ENCODE measurements around the gene PHF21A. TPM values are rescaled to one million over a fixed set of nuclear protein-coding genes. Genes with fewer than 3 reads are reported as not detected.

PHF21A gene
- total and polyA plus RNA-seq, 2 of the 13 experiments (the other 11 are each of a cell fraction or from before 2014, with no cell fraction given), result 4.1 to 34.6 TPM

DNA sequence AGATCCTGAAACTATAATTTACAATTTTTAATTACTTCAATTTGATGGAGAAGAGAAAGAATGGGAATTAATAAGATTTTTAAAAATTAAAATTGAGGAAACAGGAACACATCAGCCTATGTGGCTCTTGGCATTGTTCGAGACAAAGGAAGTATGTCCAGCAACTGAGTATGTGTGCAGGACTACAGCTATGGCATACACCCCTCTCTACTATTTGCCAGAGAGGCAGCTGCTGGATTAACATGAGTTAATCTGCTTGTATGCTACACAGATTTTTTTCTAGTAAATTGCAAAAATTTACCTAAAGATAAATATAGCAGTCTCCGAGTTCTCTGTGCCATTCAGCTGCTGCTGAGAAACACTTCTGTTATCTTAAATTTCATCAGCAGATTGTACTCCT lies 70.6 kb downstream of the PHF21A start (continued):
- TF ChIP-seq BCL6 (CRISPR knock-in tag; IDR thresholded peaks at IDR 0.05), result no peak

DNA sequence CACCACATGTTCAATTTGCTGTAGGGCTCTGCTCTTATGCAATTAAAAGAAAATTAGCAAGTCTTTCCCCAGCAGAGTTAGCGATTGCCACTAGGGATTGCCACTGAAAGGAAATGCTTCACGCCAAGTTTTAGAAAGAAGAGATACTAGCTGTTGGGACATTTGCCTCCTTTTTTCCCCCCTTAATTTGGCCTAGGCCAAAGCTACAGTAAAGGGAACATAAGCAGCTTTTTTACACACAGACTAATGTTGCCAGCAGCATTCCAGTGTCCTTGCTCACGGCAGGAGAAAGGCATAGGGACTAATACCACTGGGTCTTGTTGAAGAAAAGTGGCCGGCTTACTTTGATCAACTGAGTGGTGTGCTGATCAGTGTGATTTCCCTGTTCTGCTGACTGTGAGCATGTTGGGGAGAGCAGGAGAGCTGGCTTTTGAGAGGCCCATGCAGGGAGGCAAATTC lies 71.2 kb downstream of the PHF21A start:
- H3K36me3 ChIP-seq (replicated peaks in 1 of 2; ENCODE audit: control insufficient read depth in 1 of 2, insufficient read depth in 2 of 2, low read length in 2 of 2), result no peaks in the 10 kb centered on the region; a peak in 1 of 5 replicates
- H3K4me1 ChIP-seq (ENCODE audit: insufficient read depth, low read length), result peaks cover 10% of the 10 kb centered on the region
- TF ChIP-seq CBX2 (IDR thresholded peaks at IDR 0.05; ENCODE audit: low read depth, low read length), result no peak
- TF ChIP-seq CBX2 (CRISPR knock-in tag; IDR thresholded peaks at IDR 0.05; ENCODE audit: low read depth), result no peak
- TF ChIP-seq GATAD2A (CRISPR knock-in tag; IDR thresholded peaks at IDR 0.05), result no peak
- TF ChIP-seq ZNF543 (CRISPR knock-in tag; IDR thresholded peaks at IDR 0.05), result no peak
- TF ChIP-seq GATA4 (IDR thresholded peaks at IDR 0.05; ENCODE audit: borderline replicate concordance, low read depth), result no peak
- TF ChIP-seq ZNF17 (CRISPR knock-in tag; IDR thresholded peaks at IDR 0.05), result no peak
- no peak for TF ChIP-seq ETV6 (CRISPR knock-in tag; conservative IDR thresholded peaks at IDR 0.05)
- no peak for TF ChIP-seq ZKSCAN1 (IDR thresholded peaks at IDR 0.05; ENCODE audit: low read length)
- TF ChIP-seq ZNF282 (IDR thresholded peaks at IDR 0.05; ENCODE audit: partially characterized antibody), result no peak
- no peak for TF ChIP-seq KAT2B (IDR thresholded peaks at IDR 0.05; ENCODE audit: borderline replicate concordance, low read depth, low read length)
- no peak for TF ChIP-seq ZNF775 (CRISPR knock-in tag; IDR thresholded peaks at IDR 0.05; ENCODE audit: borderline replicate concordance)
- no peak for TF ChIP-seq DPF2 (CRISPR knock-in tag; IDR thresholded peaks at IDR 0.05; ENCODE audit: borderline replicate concordance, low read depth)
- no peak for TF ChIP-seq FOXM1 (CRISPR knock-in tag; IDR thresholded peaks at IDR 0.05)
- TF ChIP-seq HDAC2 (CRISPR knock-in tag; IDR thresholded peaks at IDR 0.05), result no peak
- no peak for TF ChIP-seq ARHGAP35 (CRISPR knock-in tag; IDR thresholded peaks at IDR 0.05; ENCODE audit: borderline replicate concordance)
- no peak for TF ChIP-seq ZNF891 (CRISPR knock-in tag; IDR thresholded peaks at IDR 0.05)
- TF ChIP-seq, protein P1, sequence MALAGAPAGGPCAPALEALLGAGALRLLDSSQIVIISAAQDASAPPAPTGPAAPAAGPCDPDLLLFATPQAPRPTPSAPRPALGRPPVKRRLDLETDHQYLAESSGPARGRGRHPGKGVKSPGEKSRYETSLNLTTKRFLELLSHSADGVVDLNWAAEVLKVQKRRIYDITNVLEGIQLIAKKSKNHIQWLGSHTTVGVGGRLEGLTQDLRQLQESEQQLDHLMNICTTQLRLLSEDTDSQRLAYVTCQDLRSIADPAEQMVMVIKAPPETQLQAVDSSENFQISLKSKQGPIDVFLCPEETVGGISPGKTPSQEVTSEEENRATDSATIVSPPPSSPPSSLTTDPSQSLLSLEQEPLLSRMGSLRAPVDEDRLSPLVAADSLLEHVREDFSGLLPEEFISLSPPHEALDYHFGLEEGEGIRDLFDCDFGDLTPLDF (CRISPR knock-in tag; IDR thresholded peaks at IDR 0.05), result no peak
- no peak for TF ChIP-seq ZSCAN22 (CRISPR knock-in tag; IDR thresholded peaks at IDR 0.05)
- H3K9me3 ChIP-seq (ENCODE audit: low read length), result no peaks in the 10 kb centered on the region
- WGBS (ENCODE audit: low lambda C conversion rate), result 92% methylated on average over 4 of the region's 4 CpGs
- FAIRE-seq, result no peak
- POLR2A ChIA-PET, result no interaction called here
- H2AFZ ChIP-seq (ENCODE audit: low read length), result no peak overlapping the region
- CTCF ChIA-PET (ENCODE audit: low intra/inter-chr PET ratio, low total read pairs), result no interaction called here
- no peak overlapping the region for H3K27ac ChIP-seq (ENCODE audit: extremely low read length, insufficient read depth, low read length)
- H3K4me2 ChIP-seq (ENCODE audit: low read depth, low read length), result no peak overlapping the region
- DNase-seq (ENCODE audit: low spot score), result peak; percentile 27
- no peaks in the 10 kb centered on the region for H3K27me3 ChIP-seq (ENCODE audit: control insufficient read depth in 1 of 2, insufficient read depth in 2 of 2, low read length in 2 of 2)
- intact Hi-C loops (cut with micrococcal nuclease; ENCODE audit: unreplicated experiment), result loop anchor here (10.0 kb wide), 1 partner anchor 75 kb away; the partner anchor contains the start of gene PHF21A
- no peak overlapping the region for H3K9ac ChIP-seq (ENCODE audit: insufficient read depth, low read depth, low read length)
- no peak for ATAC-seq
- no TSS peak for BruUV-seq (replicated peaks)
- no peak overlapping the region for H3K4me3 ChIP-seq (replicated peaks in 1 of 3; ENCODE audit: insufficient read depth in 1 of 3, low read depth in 2 of 3, low read length in 3 of 3)
- H3K79me2 ChIP-seq (ENCODE audit: insufficient read depth, low read length), result no peaks in the 10 kb centered on the region
- in situ Hi-C loops (cut with HindIII; ENCODE audit: extremely low pct_ligation_motif_present, low pct_unique_long_range_greater_than_20kb), result no loop called here
- no peaks in the 10 kb centered on the region for H4K20me1 ChIP-seq (ENCODE audit: insufficient read depth, low read length)
